HG03108 (cell line): ENCODE data around the gene IDI2.
"Not testable (repeated sequence)": the region's sequence is repeated elsewhere in the genome, so short reads cannot be mapped to it uniquely, and the experiment has no call there.

Source experiments
- ATAC-seq: cut with Tn5 transposase; IDR thresholded peaks from one replicate; pipeline ENCODE4 v1.9.1; 2021; ENCODE audit warnings: moderate library complexity; ENCODE audit not compliant: unreplicated experiment

The IDI2 gene

GRCh38 chr10:1048349-1048731 lies 22.7 kb upstream of the IDI2 start:
- ATAC-seq, result no peak

- ATAC-seq, result no peak
Observed at GRCh38 chr10:1047937-1048336, 22.3 kb upstream of the IDI2 start.

- no peak for ATAC-seq
Observed at GRCh38 chr10:1045415-1045814, 19.8 kb upstream of the IDI2 start.

- no peak for ATAC-seq
Observed at GRCh38 chr10:1044964-1045363, 19.3 kb upstream of the IDI2 start.

GRCh38 chr10:1044146-1044545 lies 18.5 kb upstream of the IDI2 start:
- no peak for ATAC-seq

GRCh38 chr10:1043532-1043995 lies 17.9 kb upstream of the IDI2 start:
- peak; percentile 73 for ATAC-seq

GRCh38 chr10:1041514-1041913 lies 15.9 kb upstream of the IDI2 start:
- no peak for ATAC-seq

- ATAC-seq, result no peak
Observed at GRCh38 chr10:1040133-1040532, 14.5 kb upstream of the IDI2 start.

- not testable (repeated sequence) for ATAC-seq
Observed at GRCh38 chr10:1038769-1039168, 13.1 kb upstream of the IDI2 start.

GRCh38 chr10:1037098-1037497 lies 11.4 kb upstream of the IDI2 start:
- ATAC-seq, result no peak

- ATAC-seq, result peak; percentile 64
Observed at GRCh38 chr10:1036341-1036791, 10.7 kb upstream of the IDI2 start.

GRCh38 chr10:1035201-1035600 lies 9.5 kb upstream of the IDI2 start:
- ATAC-seq, result no peak

- no peak for ATAC-seq
Observed at GRCh38 chr10:1034758-1035157, 9.1 kb upstream of the IDI2 start.

- ATAC-seq, result no peak
Observed at GRCh38 chr10:1033601-1034000, 7.9 kb upstream of the IDI2 start.

- ATAC-seq, result no peak
Observed at GRCh38 chr10:1029838-1030237, 4.2 kb upstream of the IDI2 start.

- no peak for ATAC-seq
Observed at GRCh38 chr10:1026578-1026977, 919 bp upstream of the IDI2 start.

- ATAC-seq, result no peak
Observed at GRCh38 chr10:1024103-1024502, 1.6 kb downstream of the IDI2 start.

- no peak for ATAC-seq
Observed at GRCh38 chr10:1022413-1022812, 3.2 kb downstream of the IDI2 start.

GRCh38 chr10:1020958-1021357 lies 4.7 kb downstream of the IDI2 start:
- ATAC-seq, result no peak

- no peak for ATAC-seq
Observed at GRCh38 chr10:1020460-1020859, 5.2 kb downstream of the IDI2 start.

GRCh38 chr10:1019362-1019761 lies 6.3 kb downstream of the IDI2 start:
- no peak for ATAC-seq

GRCh38 chr10:1015688-1016087 lies 10.0 kb downstream of the IDI2 start:
- ATAC-seq, result no peak

- no peak for ATAC-seq
Observed at GRCh38 chr10:1011696-1012095, 14.0 kb downstream of the IDI2 start.

GRCh38 chr10:1010703-1011102 lies 15.0 kb downstream of the IDI2 start:
- no peak for ATAC-seq
